Endometrial microvascular endothelial cells (primary cell): ENCODE measurements around the gene CHRDL2. TPM values are rescaled to one million over a fixed set of nuclear protein-coding genes. Genes with fewer than 3 reads are reported as not detected.

Experiments
- in situ Hi-C: cut with HindIII; loops from 2 replicates; pipeline ENCODE4 v1.10.0; 2017; ENCODE audit warnings: low sequenced_read_pairs, low pct_unique_long_range_greater_than_20kb; ENCODE audit errors: inconsistent ontology term
- total RNA-seq: library from RNA; depleted of rRNA; stranded (reverse); fragments of >200 nt; gene quantifications from one replicate; pipeline ENCODE4 v1.2.3, GENCODE V29; 2015; ENCODE audit errors: inconsistent ontology term

Gene CHRDL2
- total RNA-seq, 1 donor from 2014 or later = not detected

DNA sequence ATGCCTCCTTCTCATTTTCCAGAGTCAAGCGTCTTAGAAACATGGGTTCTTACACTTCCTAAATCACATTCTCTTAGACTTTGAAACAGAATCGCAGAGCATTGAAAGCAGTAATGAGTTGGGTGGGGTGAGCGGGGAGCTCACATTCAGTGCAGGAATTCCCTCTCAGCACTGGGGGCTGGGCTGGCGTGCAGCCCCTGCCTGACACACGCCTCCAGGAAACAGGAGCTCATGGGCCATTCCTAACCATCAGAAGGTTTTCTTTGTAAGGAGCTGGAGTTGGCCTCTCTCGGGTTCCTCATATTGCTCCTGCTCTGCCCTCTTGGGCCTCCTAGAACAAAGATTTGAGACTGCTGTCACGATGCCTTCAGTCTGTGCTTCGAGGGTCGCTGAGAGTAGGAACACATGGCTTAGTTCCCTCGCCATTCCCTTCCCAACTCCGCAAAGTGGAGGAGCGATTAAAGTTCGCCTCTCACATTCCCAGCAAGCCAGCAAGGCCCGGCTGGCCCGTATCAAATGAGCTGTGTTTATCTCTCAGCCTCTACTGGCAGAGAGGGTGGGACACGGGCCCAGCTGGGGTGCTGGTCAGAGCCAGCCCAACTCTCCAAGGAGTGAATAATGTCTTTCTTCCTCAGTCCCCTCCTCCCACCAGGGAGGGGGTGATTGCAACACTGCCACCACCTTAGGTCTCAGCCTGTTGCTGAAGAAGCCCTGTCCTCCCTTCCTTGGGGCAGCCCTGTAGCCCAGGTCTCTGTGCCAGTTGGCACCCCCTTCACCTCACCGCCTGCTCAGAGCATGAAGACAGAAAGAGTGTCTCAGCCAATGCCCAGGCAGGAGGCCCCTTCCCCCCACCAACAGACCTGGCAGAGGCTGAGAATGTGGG, 10.4 kb downstream of the CHRDL2 start:
- in situ Hi-C loops = no loop called here

DNA sequence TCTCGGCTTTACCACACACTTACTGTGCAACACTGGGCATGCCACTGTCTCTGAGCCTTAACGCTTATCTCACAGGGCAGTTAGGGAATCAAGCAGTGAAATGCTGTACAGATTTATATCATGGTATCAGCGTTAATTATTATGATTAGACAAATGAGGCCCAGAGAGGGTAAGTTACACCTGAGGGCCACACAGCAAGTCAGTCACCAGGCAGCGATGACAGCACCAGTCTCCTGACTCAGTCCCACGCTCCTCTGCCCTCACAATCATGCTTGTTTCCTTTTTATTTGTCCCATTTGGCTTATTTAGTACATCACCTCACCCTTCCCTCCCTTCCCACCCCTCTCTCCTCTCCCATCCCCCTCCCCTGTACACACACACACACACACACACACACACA, 12.2 kb downstream of the CHRDL2 start:
- in situ Hi-C loops = no loop called here

GRCh38 chr11:74717221-74717969, 13.8 kb downstream of the CHRDL2 start:
- in situ Hi-C loops = no loop called here

GRCh38 chr11:74714904-74715303, 16.3 kb downstream of the CHRDL2 start:
- in situ Hi-C loops = no loop called here

DNA sequence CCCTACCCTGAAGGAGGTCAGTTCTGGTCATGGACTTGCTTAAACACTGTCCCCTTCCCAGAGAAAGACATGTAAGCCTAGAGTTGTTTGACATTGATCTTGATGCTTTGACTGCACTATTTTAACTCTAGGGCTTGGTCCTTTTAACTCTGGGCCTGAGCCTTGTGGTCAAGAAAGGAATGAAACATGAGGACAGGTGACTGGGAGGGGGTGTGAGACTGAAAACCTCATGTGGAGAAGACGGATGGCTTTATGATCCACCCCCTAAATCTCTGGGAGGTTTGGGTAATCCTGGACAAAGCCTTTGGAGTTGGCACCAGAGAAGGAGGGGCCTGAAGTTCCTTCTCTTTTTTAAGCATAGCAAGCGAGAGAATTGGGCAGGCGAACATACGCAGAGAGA, 17.5 kb downstream of the CHRDL2 start:
- in situ Hi-C loops = no loop called here

DNA sequence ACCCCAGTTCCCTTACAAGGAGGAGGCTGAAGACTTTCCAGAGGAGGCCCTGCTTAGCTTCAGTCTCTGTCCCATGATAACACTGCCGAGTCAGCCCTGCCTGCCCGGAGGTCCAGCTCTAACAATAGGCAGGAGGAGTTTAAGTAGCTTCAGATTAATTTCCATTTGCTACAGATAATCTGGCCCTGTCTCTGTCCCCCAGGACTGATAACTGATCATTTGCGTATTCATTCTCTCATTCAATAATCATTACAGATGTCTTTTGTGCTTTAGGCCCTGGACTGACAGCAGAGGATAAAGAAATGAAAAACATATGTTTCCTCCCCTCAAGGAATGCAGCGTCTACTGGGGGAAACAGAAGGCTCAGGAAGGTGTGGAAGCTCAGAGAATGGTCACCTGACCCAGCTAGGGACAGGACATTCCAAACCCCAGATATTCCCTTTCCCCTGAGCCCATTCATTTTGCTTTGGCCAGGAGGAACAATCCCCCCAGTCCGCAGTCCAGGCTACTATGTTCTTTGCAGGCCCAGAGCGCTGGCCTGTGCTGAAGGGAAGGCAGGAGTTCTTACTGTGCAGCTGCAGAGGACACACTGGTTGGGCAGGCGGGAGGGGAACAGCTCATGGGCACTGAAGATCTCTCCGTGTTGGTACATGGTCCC, 20.8 kb downstream of the CHRDL2 start:
- in situ Hi-C loops = no loop called here

DNA sequence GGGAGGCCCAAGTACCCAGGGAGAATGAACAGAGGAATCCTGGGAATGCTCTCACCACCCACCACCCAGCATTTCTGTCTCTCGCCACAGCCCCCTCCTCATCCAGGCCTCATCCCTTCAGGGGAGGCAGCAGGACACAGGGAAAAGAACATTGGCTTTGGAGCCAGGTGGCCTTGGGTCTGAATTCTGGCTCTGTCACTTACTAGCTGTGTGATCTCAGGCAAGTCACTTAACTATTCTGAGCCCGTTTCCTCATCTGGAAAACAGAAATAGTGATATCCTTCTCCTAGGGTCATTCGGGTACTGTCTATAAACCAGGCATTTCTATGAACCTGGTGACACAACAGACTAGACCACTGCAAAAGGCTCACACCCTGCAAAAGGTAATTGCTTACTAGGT, 22.1 kb downstream of the CHRDL2 start:
- in situ Hi-C loops = no loop called here

DNA sequence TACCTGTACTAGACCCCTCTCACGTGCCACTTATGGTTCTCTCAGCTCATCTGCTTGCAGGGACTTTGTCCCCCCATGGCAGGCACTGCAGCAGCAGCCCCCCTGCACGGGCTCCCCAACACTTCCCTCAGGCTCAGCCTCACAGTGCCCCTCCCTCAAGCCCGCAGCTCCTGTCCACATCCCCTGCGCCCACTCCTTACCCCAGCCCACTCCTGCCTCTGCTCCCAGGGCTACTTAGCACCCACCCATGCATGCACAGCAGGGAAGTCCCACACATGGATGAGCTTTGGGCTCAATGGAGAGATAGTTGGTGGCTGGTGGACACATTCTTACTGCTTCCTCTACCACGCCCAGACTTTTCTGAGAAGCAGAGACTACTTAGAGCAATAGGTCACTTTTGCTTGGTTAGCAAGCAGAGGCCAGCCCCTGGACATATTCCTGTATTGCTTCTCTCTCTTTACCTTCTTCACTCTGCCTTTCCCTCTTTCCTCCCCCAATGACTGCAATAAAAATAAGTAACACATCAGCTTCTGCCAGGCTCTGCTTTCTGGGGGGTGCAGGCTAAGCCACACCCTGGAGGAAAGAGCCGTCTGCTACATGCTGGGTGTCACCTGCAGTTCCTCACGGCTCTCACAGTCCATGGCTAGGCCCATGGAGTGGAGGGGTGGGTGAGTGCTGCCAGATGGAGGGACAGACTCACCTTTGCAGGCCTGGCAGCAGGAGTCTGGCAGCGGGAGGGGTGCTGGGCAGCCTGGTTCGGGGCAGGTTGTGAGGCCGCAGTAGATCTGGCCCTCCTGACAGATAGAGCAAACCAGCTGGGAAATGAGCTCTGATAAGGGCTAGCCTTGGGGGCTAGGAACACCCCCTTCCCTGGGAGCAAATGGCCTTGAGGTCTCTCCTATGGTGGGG, 23.4 kb downstream of the CHRDL2 start:
- in situ Hi-C loops = no loop called here

- in situ Hi-C loops = no loop called here
Observed at GRCh38 chr11:74707182-74707581, 24.0 kb downstream of the CHRDL2 start.

GRCh38 chr11:74703211-74703610, 28.0 kb downstream of the CHRDL2 start:
- in situ Hi-C loops = no loop called here

GRCh38 chr11:74702383-74703007, 28.7 kb downstream of the CHRDL2 start:
- in situ Hi-C loops = no loop called here

- in situ Hi-C loops = no loop called here
Observed at GRCh38 chr11:74701351-74701750, 29.9 kb downstream of the CHRDL2 start.

DNA sequence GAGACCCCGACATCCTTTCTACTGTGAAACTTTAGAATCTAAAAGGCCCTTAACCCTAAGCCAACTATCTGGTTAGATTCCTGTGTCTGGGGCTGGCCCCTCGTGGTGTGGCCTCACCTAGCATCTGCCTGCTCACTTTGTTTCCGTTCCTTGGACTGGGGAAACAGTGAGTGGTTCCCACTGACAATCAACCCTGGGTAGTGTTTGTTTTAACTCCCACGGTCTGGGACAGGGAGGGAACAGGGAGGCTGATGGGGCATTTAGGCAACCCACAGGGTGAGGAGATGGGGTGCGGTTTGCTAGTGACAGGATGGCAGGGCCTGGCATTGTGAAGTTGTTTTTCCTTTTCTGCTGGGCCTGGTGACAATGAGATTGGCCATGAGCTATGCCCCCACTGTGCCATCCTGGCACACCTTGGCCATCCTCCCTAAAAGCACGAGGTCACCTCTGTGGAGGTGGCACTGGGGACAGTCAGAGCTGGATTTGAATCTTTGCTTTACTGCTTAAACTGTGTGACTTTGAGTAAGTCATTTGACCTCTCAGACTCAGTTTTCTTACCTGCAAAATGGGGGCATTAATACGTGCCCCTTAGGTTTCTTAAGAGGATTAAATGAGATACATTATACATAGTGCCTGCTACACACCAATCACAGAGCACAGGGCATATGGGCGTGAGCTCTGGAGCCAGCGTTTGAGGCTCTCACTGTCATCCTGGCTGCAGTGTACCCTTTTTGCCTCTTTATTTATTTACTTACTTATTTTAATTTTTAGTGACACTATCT, 31.4 kb downstream of the CHRDL2 start:
- in situ Hi-C loops = no loop called here

DNA sequence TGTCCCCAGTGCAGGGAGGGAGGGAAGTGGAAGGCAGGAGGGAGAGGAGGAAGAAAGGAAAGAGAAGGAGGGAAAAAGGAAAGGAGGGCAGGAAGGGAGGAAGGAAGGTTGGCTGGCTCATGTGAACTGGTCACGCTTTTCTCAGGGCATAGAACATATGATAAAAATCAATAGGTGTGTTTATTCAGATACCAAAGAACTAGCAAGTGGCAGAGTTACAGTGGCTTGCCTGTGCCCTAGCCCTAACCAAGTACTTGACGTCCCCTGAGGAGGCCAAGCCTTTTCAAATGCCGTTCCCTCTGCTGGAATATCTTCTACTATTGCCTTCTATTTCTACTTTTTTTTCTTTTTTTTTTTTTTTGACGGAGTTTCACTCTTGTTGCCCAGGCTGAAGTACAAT, 33.5 kb downstream of the CHRDL2 start:
- in situ Hi-C loops = no loop called here

DNA sequence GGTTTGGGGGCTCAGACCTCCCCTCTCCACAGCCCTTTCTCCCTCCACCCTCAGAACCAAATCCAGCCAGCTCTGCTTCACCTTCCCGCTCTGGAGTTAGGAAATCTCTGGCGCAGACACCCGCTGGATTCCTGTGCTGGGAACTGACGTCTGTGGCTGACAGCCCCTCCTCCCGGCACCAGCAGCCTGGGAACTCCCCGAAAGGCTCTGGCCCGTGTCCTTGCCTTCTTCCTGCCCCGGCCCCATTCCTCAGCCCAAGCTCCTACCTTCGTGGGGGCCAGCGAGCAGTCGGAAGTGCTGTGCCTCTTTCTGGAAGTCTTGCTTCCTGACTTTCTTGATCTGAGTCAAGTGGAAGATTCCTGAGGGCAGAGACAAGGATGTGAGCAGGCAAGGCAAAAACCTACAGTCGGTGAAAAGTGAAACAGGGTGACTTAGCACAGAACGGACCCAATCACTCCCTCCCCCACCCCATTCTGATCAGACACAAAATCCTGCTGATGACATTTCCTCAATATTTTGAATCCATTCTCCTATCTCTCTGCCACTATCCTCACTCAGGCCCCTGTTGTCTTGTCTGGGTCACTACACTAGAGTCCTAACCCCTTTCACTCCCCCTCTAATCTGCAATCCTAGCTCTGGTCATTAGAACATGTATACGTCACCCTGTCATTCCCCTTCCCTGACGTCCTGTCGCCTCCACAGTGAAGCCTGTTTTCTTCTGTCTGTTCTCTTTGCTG, 34.1 kb downstream of the CHRDL2 start:
- in situ Hi-C loops = no loop called here

GRCh38 chr11:74696500-74696899, 34.7 kb downstream of the CHRDL2 start:
- in situ Hi-C loops = no loop called here

GRCh38 chr11:74695705-74696280, 35.4 kb downstream of the CHRDL2 start:
- in situ Hi-C loops = no loop called here
